ENCODE results near the gene SLX4.

Gene SLX4

DNA sequence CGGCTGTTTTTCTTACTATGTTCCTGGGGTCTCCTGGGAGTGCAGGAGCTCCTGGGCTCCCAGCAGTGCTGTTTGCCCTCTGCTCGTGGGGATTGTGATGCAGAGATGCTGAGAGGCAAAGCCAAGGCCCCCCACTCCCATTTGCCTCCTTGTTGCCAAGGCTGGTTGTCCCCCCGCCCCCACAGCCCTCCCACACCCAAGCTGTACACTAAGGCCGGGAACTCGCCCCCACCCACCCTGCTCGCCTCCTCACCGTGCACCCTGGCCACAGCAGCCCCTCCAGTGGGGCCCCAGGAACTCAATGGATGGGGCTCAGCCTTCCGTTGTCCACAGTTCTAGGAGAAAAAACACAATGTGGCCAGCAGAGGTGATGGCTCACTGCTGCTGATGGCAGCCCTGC lies 44.4 kb downstream of the SLX4 start:
- TF ChIP-seq ZFX (IDR thresholded peaks at IDR 0.05), result no peak
- no peak for TF ChIP-seq CTCF (conservative IDR thresholded peaks at IDR 0.05)
- no peak overlapping the region for H3K27ac ChIP-seq

DNA sequence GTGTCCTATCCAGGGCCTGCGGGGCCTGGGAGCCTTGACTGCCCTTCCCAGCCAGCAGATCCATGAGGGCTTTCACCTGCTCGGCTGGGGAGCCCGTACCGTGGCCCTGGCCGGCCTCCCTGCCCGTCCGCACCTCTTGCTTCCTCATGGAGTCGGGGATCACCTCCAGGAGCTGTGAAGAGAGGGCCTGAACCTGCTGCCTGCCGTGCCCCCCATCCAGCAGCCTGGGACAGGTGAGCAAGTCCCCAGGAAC lies 46.6 kb downstream of the SLX4 start:
- H3K27ac ChIP-seq, result no peak overlapping the region
- TF ChIP-seq ZFX (IDR thresholded peaks at IDR 0.05) (no peak), CTCF (conservative IDR thresholded peaks at IDR 0.05) (no peak)

DNA sequence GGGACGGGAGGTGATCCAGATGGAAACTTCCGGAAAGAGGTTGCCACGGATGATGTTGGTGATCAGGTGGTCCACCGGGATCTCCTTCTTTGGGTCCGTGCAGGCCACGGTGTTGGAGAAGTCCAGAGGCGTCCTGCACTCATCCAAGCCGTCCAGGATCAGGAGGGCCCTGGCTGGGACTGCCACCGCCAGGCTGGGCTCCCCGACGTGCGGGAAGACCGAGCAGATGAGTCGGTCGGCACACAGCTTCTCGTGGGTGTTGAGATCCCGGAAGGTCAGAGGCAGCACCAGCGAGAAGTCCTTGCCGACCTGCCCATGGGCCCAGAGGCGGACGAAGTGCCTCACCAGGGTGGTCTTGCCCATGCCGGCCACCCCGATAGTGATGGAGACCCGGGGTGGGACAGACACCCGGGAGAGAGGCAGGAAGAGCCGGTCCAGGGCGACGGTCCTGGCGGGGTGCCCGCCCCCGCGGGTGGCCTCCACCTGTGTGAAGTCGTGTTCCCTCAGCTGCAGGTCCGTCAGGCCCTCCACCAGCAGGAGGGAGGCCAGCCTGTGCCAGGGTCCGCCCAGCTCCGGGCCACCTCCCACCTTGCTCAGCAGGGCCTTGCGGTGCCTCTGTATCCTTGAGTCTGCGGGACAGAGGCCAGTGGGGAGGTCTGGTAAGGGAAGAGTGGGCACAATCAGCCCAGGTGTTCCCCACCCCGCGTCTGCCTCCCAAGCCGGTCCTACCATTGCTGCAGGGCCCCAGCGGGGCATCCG lies 47.1 kb downstream of the SLX4 start:
- TF ChIP-seq ZFX (IDR thresholded peaks at IDR 0.05) (no peak), CTCF (conservative IDR thresholded peaks at IDR 0.05) (no peak)
- H3K27ac ChIP-seq, result no peak overlapping the region

DNA sequence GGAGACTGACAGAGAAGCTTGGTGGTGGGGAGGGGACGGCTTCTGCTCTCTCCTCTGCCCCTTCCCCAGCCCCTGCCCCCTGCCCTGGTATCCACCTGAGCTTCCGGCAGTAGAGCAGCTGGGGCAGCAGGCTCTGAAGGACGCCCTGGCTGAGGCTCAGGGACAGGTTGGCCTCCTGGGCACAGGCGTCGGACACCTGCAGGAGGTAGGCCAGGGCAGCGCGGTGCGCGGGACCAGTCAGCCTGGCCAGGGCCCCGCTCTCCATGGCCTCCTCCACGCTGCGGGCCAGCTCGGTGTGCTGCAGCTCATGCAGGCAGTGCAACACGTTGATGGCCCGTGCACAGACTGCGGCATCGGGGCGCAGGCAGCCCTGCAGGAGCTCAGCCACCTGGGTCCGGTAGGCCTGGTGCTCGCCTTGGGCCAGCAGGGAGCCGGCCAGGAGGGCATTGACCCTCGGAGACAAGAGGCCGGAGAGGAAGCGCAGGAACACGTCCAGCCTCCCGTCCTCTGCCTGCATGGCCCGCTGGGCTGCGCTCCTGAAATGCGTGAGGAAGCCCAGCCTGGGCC lies 48.4 kb downstream of the SLX4 start:
- no peak overlapping the region for H3K27ac ChIP-seq
- TF ChIP-seq CTCF (conservative IDR thresholded peaks at IDR 0.05) (no peak), ZFX (IDR thresholded peaks at IDR 0.05) (no peak)

GRCh38 chr16:3561626-3562025 lies 49.8 kb downstream of the SLX4 start:
- TF ChIP-seq CTCF (conservative IDR thresholded peaks at IDR 0.05) (no peak), ZFX (IDR thresholded peaks at IDR 0.05) (no peak)
- no peak overlapping the region for H3K27ac ChIP-seq

DNA sequence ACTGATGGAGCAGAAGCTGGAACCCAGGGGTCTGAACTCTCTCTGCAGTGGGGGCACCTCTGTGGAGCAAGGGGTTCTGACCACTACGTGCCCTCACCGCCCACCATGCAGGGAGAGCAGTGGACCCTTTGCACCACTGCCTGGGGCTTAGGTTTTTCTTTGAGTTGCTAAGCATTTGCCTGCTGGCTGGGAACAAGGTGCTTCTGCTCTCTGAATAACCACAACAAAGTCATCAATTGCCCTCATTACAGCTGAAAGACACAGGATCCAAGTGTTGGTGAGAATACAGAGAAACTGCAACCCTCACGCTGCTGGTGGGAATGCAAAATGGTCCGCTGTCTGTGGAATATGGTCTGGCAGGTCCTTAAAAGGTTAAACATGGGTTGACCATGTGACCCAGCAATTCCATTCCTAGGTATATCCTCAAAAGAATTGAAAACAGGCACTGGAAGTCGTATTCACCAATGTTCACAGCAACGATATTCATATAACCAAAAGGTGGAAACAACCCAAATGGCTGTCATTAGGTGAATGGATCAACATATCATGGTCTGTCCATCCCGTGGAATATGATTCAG lies 57.0 kb downstream of the SLX4 start:
- H3K27ac ChIP-seq, result peak overlapping the region; percentile 22; the same call in 1 of the 2 replicates
- TF ChIP-seq CTCF (conservative IDR thresholded peaks at IDR 0.05), result no peak
- no peak for TF ChIP-seq ZFX (IDR thresholded peaks at IDR 0.05)

- H3K27ac ChIP-seq, result peak overlapping the region; percentile 64
- TF ChIP-seq CTCF (conservative IDR thresholded peaks at IDR 0.05), result no peak
- no peak for TF ChIP-seq ZFX (IDR thresholded peaks at IDR 0.05)
Measured at GRCh38 chr16:3553138-3553923, 58.1 kb downstream of the SLX4 start.

Measured in C4-2B (cell line).